ENCODE measurements around the gene WDR86.

WDR86 gene

DNA sequence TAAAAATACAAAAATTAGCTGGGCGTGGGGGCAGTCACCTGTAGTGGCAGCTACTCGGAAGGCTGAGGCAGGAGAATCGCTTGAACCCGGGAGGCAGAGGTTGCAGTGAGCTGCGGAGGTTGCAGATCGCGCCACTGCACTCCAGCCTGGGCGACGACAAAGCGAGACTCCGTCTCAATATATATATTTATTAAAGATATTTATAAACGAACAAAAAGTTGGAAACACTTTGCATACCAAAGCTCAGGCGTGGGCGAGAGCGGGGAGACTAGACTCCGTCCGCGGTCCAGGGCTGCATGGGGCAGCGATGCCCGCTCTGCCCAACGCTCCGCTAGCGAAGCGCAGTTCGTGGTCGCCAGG lies 38.0 kb upstream of the WDR86 start:
- TF ChIP-seq, protein P1, sequence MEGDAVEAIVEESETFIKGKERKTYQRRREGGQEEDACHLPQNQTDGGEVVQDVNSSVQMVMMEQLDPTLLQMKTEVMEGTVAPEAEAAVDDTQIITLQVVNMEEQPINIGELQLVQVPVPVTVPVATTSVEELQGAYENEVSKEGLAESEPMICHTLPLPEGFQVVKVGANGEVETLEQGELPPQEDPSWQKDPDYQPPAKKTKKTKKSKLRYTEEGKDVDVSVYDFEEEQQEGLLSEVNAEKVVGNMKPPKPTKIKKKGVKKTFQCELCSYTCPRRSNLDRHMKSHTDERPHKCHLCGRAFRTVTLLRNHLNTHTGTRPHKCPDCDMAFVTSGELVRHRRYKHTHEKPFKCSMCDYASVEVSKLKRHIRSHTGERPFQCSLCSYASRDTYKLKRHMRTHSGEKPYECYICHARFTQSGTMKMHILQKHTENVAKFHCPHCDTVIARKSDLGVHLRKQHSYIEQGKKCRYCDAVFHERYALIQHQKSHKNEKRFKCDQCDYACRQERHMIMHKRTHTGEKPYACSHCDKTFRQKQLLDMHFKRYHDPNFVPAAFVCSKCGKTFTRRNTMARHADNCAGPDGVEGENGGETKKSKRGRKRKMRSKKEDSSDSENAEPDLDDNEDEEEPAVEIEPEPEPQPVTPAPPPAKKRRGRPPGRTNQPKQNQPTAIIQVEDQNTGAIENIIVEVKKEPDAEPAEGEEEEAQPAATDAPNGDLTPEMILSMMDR (IDR thresholded peaks at IDR 0.05; ENCODE audit: extremely low read depth, missing control alignments), result no peak
- DNase-seq (ENCODE audit: low spot score), result no peak

GRCh38 chr7:151447312-151447711 lies 37.5 kb upstream of the WDR86 start:
- TF ChIP-seq, protein P1 (IDR thresholded peaks at IDR 0.05; ENCODE audit: extremely low read depth, missing control alignments), result no peak

DNA sequence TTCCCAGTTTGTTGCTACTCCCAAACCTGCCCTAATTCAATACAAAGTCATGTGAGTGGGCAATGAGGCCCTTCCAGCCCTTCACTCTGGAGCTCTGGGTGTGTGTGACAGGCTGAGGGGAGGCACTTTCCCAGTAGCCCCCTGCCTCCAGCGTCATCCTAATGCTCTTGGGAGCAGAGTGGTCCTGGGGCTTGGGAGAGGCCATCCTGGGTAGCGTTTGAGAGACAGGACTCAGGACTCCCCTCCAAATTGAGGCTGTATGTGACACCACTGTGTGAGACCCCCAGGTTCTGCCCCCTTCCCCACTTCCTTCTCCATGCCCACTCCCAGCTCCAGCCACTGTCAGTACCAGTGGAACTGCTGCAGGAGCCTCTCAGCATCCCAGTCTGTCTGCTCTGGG lies 36.6 kb upstream of the WDR86 start:
- TF ChIP-seq, protein P1 (IDR thresholded peaks at IDR 0.05; ENCODE audit: extremely low read depth, missing control alignments), result no peak
- DNase-seq (ENCODE audit: low spot score), result no peak

More at GRCh38 chr7:151447312-151447711, 37.5 kb upstream of the WDR86 start:
- DNase-seq (ENCODE audit: low spot score), result no peak

GRCh38 chr7:151444632-151445031 lies 34.8 kb upstream of the WDR86 start:
- TF ChIP-seq, protein P1 (IDR thresholded peaks at IDR 0.05; ENCODE audit: extremely low read depth, missing control alignments), result no peak
- no peak for DNase-seq (ENCODE audit: low spot score)

GRCh38 chr7:151442776-151443496 lies 33.1 kb upstream of the WDR86 start:
- no peak for DNase-seq (ENCODE audit: low spot score)
- TF ChIP-seq, protein P1 (IDR thresholded peaks at IDR 0.05; ENCODE audit: extremely low read depth, missing control alignments), result no peak

- no peak for DNase-seq (ENCODE audit: low spot score)
- TF ChIP-seq, protein P1 (IDR thresholded peaks at IDR 0.05; ENCODE audit: extremely low read depth, missing control alignments), result no peak
These were observed 31.1 kb upstream of the WDR86 start for GRCh38 chr7:151440799-151441445.

All from GM20000 (cell line).